ENCODE data around the gene SMARCD2. TPM values are rescaled to one million over a fixed set of nuclear protein-coding genes. Genes with fewer than 3 reads are reported as not detected.
A peak's percentile ranks its signal among the peaks of the same experiment; 100 is the strongest.

Gene SMARCD2
- total and polyA plus RNA-seq, 2 of the 13 experiments (the other 11 are each of a cell fraction or from before 2014, with no cell fraction given) = 122 to 150 TPM

DNA sequence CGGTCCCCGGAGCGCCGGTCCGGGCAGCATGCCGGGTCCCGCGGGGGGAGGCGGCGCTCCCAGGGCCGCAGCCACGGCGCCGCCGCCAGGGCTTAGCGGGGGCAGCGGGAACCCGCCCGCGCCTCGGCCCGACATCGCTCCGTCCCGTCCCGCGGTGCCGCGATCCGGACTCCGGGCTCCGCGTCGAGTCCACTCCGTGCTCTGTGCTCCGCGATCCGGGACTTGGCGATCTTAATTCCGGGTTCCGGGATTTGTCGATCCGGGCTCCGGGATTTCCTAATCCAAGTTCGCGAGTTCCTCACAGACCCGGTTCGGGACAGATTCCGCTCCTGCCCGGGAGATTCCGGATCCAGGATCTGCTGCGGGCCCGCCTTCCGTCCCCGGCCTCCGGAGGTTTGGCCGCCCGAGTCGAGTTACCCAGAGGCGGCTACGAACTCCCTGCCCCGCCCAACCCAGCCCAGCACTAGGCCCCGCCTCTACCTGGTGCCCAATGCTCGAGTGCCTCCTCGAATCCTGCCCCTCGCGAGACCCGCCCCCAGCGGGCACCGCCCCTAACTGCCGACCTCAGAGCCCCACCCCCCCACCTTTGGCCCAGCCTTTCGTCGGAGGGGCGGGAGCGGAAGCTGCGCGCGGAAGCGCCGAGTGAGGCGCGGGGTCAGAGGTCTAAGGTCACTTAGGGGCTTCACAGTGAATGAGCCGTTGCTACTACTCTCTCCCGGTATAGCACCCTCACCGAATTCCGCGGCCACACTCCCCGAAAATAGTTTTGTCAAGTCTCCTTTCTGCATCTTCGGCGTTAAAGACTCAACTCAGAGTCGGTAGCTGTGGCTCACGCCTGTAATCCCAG, at the start of gene SMARCD2 (continued):
- TF ChIP-seq, protein P1, sequence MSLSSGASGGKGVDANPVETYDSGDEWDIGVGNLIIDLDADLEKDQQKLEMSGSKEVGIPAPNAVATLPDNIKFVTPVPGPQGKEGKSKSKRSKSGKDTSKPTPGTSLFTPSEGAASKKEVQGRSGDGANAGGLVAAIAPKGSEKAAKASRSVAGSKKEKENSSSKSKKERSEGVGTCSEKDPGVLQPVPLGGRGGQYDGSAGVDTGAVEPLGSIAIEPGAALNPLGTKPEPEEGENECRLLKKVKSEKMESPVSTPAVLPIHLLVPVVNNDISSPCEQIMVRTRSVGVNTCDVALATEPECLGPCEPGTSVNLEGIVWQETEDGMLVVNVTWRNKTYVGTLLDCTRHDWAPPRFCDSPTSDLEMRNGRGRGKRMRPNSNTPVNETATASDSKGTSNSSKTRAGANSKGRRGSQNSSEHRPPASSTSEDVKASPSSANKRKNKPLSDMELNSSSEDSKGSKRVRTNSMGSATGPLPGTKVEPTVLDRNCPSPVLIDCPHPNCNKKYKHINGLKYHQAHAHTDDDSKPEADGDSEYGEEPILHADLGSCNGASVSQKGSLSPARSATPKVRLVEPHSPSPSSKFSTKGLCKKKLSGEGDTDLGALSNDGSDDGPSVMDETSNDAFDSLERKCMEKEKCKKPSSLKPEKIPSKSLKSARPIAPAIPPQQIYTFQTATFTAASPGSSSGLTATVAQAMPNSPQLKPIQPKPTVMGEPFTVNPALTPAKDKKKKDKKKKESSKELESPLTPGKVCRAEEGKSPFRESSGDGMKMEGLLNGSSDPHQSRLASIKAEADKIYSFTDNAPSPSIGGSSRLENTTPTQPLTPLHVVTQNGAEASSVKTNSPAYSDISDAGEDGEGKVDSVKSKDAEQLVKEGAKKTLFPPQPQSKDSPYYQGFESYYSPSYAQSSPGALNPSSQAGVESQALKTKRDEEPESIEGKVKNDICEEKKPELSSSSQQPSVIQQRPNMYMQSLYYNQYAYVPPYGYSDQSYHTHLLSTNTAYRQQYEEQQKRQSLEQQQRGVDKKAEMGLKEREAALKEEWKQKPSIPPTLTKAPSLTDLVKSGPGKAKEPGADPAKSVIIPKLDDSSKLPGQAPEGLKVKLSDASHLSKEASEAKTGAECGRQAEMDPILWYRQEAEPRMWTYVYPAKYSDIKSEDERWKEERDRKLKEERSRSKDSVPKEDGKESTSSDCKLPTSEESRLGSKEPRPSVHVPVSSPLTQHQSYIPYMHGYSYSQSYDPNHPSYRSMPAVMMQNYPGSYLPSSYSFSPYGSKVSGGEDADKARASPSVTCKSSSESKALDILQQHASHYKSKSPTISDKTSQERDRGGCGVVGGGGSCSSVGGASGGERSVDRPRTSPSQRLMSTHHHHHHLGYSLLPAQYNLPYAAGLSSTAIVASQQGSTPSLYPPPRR (CRISPR knock-in tag; IDR thresholded peaks at IDR 0.05; ENCODE audit: borderline replicate concordance) = no peak; the same call in 1 of the 2 replicates
- TF ChIP-seq NFYB (CRISPR knock-in tag; IDR thresholded peaks at IDR 0.05) = peak; percentile 67
- TF ChIP-seq ZMAT3 (CRISPR knock-in tag; conservative IDR thresholded peaks at IDR 0.05) = peak; percentile 92
- TF ChIP-seq ZNF225 (CRISPR knock-in tag; IDR thresholded peaks at IDR 0.05) = peak; percentile 96; the same call in 1 of the 2 replicates
- peak; percentile 95 for TF ChIP-seq GABPB1 (CRISPR knock-in tag; IDR thresholded peaks at IDR 0.05)
- TF ChIP-seq IKZF1 (IDR thresholded peaks at IDR 0.05) = no peak
- TF ChIP-seq, protein P2, sequence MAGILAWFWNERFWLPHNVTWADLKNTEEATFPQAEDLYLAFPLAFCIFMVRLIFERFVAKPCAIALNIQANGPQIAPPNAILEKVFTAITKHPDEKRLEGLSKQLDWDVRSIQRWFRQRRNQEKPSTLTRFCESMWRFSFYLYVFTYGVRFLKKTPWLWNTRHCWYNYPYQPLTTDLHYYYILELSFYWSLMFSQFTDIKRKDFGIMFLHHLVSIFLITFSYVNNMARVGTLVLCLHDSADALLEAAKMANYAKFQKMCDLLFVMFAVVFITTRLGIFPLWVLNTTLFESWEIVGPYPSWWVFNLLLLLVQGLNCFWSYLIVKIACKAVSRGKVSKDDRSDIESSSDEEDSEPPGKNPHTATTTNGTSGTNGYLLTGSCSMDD (CRISPR knock-in tag; IDR thresholded peaks at IDR 0.05) = no peak
- peak; percentile 2; the same call in 1 of the 2 replicates for TF ChIP-seq ZNF333 (CRISPR knock-in tag; IDR thresholded peaks at IDR 0.05; ENCODE audit: borderline replicate concordance)
- peak; percentile 84 for TF ChIP-seq ZMYM3 (CRISPR knock-in tag; IDR thresholded peaks at IDR 0.05)
- peak; percentile 93 for TF ChIP-seq NRL (CRISPR knock-in tag; IDR thresholded peaks at IDR 0.05; ENCODE audit: borderline replicate concordance)
- 0 out of 2 replicates have a peak, but pooled peaks have one; percentile 74 for TF ChIP-seq U2AF2 (IDR thresholded peaks at IDR 0.05; ENCODE audit: low read depth, low read length)
- TF ChIP-seq SOX6 (IDR thresholded peaks at IDR 0.05) = no peak
- TF ChIP-seq SOX6 (CRISPR knock-in tag; IDR thresholded peaks at IDR 0.05) = peak; percentile 83
- peak; percentile 88; the same call in 1 of the 2 replicates for TF ChIP-seq ZFYVE20 (CRISPR knock-in tag; IDR thresholded peaks at IDR 0.05; ENCODE audit: borderline replicate concordance, low read depth)
- peak; percentile 74; the same call in 1 of the 2 replicates for TF ChIP-seq ZNF337 (CRISPR knock-in tag; IDR thresholded peaks at IDR 0.05; ENCODE audit: borderline replicate concordance, low read depth)
- TF ChIP-seq BRCA1 (CRISPR knock-in tag; IDR thresholded peaks at IDR 0.05) = peak; percentile 97
- TF ChIP-seq, protein P3, sequence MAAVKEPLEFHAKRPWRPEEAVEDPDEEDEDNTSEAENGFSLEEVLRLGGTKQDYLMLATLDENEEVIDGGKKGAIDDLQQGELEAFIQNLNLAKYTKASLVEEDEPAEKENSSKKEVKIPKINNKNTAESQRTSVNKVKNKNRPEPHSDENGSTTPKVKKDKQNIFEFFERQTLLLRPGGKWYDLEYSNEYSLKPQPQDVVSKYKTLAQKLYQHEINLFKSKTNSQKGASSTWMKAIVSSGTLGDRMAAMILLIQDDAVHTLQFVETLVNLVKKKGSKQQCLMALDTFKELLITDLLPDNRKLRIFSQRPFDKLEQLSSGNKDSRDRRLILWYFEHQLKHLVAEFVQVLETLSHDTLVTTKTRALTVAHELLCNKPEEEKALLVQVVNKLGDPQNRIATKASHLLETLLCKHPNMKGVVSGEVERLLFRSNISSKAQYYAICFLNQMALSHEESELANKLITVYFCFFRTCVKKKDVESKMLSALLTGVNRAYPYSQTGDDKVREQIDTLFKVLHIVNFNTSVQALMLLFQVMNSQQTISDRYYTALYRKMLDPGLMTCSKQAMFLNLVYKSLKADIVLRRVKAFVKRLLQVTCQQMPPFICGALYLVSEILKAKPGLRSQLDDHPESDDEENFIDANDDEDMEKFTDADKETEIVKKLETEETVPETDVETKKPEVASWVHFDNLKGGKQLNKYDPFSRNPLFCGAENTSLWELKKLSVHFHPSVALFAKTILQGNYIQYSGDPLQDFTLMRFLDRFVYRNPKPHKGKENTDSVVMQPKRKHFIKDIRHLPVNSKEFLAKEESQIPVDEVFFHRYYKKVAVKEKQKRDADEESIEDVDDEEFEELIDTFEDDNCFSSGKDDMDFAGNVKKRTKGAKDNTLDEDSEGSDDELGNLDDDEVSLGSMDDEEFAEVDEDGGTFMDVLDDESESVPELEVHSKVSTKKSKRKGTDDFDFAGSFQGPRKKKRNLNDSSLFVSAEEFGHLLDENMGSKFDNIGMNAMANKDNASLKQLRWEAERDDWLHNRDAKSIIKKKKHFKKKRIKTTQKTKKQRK (IDR thresholded peaks at IDR 0.05; ENCODE audit: low read length) = no peak
- TF ChIP-seq ZSCAN9 (CRISPR knock-in tag; IDR thresholded peaks at IDR 0.05; ENCODE audit: borderline replicate concordance) = peak; percentile 96
